Raji (cell line): ENCODE measurements around the gene NDUFAF8.

Experiments used
- POLR2A ChIP-seq: IDR thresholded peaks from 2 replicates; pipeline ENCODE4 v1.6.1; 2011; ENCODE audit warnings: low read depth, low read length, control low read depth; ENCODE audit not compliant: insufficient read depth

The NDUFAF8 gene

GRCh38 chr17:81263371-81264181 is 24.5 kb downstream of the NDUFAF8 start:
- TF ChIP-seq POLR2A, result no peak

DNA sequence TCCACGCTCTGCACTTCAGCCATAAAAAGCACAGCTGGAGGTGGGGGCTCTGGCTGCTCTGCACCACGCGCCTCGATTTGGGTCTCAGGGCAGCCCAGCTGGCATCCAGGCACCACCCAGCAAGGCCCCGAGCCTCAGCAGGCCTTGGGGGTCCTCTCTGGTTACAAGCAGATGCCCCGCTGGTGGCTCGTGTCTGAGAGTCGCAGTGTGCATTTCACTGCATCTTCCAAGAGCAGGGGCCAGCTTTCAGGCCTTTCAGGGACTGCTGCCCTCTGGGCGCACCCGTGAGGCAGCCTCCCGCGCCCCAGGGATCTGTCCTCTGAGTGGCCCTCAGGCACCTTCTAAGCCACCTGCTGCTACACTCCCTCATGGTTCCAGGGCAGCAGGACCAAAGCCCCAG is 25.5 kb downstream of the NDUFAF8 start:
- no peak for TF ChIP-seq POLR2A

DNA sequence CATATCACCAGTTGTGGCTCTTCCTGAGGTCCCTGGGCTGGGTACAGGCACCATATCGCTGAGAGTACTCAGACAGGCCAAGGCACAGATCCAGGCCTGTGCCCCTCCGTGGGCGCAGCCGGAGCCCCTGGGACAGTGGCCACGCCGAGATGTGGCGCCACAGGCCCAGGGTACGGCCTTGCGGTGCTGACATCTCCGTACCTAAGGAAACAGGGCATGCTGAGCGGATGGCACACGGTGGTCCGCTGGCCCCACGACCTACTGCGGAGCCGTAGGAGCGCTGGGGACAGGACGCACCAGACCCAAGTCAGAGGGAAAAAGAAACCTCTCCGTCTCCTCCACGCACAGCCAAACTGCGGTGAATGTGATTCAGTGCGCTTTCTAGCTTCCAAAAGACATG is 26.5 kb downstream of the NDUFAF8 start:
- no peak for TF ChIP-seq POLR2A

DNA sequence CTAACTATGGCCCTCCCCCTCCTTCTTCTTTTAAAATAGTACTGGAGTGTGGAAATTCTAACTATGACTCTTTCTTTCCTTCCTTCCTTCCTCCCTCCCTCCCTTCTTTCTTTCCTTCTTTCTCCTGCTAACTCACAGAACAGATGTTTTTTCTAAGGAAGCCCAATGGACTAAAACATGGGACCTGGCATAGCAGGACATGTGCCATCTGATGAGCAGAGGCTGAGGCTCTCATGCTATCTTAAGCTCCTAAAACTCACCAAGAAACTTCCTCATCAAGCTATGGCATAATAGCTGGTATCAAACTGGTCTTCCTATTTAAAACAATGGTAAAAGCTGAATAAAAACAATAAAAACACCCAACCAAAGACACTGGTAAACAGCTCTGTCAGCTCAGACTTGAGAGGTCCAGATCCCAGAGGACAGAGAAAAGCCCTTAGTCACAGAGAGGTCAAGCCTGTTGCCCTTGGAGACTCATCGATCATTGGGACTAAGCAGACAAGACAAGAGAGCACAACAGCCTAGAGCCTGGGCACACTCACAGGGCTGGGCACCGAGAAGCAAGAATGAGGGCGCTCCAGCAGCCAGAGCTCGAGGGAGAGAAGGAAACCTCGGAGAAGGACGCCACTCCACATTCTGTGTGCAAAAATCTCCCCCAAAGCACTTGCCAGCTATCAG is 28.4 kb downstream of the NDUFAF8 start:
- no peak for TF ChIP-seq POLR2A

- TF ChIP-seq POLR2A, result no peak
Measured at GRCh38 chr17:81270279-81270678, 31.2 kb downstream of the NDUFAF8 start.

GRCh38 chr17:81271226-81271625 is 32.1 kb downstream of the NDUFAF8 start:
- TF ChIP-seq POLR2A, result no peak

DNA sequence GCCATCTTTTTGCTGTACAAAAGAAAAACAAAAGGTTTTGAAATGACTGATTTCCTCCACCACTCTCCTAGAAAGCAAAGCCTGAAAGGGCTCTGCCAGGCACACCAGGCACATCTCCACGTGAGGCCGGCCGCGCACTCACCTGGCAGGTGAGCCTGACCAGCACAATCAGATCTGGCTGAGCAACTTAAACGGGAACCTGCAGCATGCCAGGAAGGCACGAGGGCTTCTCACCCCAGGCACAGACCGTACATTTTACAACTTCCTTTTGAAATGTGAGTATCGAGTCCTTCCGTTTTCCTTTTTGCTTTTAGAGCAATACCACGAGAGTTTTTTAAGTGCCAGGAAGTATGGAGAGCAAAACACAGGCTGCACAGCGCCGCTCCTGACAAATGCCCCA is 33.5 kb downstream of the NDUFAF8 start:
- no peak for TF ChIP-seq POLR2A

GRCh38 chr17:81273698-81274470 is 34.8 kb downstream of the NDUFAF8 start:
- no peak for TF ChIP-seq POLR2A

DNA sequence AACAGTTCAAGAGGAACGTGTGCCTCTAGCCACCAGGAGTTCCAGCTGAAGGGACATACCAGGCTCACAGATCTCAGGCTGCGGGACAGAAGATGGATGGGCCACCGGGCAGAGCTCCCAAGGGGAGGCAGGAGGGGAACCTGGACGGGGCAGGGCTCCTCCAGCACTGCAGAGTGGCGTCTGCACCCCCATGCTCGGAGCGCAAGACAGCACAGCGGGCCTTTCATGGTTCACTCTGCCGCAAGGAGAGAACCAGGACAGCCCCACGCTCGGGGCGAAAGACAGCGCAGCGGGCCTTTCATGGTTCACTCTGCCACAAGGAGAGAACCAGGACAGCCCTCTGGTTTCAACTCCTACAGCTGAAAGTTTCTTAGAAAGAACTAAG is 35.3 kb downstream of the NDUFAF8 start:
- TF ChIP-seq POLR2A, result no peak

DNA sequence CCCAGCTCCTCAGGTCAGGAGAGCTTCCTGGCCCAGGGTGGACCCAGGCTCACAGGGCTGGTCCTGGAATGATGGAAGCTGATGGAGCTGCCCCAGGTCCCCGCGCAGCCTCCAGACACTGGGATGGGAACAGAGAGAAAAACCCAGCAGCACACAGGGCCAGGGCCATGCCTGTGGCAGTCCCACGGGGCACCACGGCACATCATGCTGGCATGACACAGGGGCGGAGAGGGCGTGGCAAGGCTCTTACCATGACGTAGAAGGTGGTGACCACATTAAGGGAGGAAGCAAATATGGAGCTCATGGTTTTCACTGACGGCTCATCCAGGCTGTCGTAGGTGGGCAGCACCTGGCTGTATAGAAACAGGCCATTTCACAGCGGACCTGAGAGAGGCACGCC is 37.7 kb downstream of the NDUFAF8 start:
- TF ChIP-seq POLR2A, result no peak

DNA sequence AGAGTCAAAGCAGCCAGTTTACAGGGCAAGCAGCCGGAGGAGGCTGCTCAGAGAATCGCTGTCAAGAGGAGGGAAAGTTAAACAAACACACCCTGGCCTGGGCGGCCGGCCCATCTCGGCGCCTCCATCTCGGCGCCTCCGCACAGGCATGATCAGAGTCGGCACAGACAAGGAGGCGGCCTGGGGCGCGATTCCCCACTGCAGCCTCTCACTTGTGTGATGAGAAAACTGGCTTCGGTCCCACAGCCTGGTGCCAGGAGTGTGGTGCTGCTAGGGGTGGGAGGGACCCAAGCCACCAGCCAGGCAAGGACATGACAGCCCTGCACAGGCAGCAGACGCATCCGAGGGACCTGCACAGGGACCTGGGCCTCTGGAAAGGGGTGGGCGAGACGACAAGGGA is 38.3 kb downstream of the NDUFAF8 start:
- TF ChIP-seq POLR2A, result no peak

DNA sequence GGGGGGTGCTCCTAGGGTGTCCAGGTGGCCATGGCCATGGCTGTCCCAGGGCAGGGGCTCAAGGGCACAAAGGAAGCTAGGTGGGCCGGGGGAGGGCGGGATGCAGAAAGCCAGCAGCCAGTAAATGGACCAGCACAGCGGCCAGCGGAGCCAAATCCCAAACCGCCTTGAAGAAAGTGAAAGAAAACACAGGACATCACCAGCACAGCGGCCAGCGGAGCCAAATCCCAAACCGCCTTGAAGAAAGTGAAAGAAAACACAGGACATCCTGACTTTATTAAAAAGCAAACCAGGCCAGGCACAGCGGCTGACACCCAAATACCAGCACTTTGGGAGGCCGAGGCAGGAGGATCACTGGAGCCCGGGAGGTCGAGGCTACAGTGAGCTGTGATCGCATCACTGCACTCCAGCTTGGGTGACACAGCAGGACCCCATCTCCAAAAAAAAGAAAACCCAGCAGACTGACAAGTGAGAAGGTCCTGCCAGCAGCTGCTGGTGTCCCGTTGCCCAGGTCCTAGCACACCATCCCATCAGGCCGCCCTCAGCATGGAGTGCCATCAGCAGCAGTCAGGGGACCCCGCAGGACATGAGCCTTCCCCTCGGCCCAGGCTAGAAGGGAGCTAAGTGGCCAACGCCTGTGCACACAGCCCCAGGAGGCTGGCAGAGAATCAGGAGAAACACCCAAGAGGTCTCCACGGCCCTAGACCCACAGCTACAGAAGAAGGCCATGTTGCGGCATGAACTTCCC is 39.0 kb downstream of the NDUFAF8 start:
- TF ChIP-seq POLR2A, result no peak

GRCh38 chr17:81278831-81279230 is 39.7 kb downstream of the NDUFAF8 start:
- no peak for TF ChIP-seq POLR2A

- no peak for TF ChIP-seq POLR2A
Measured at GRCh38 chr17:81279278-81280275, 40.5 kb downstream of the NDUFAF8 start.

- TF ChIP-seq POLR2A, result no peak
Measured at GRCh38 chr17:81280571-81280970, 41.5 kb downstream of the NDUFAF8 start.

- TF ChIP-seq POLR2A, result no peak
Measured at GRCh38 chr17:81282141-81282540, 43.0 kb downstream of the NDUFAF8 start.
